H9 (cell line): ENCODE data around the gene TBL1X. TPM values are rescaled to one million over a fixed set of nuclear protein-coding genes. Genes with fewer than 3 reads are reported as not detected.

Experiments used
- DNase-seq: peaks from one replicate; pipeline ENCODE4 v3.0.0-alpha.2; 2017
- H2AFZ ChIP-seq: one replicate; pipeline ENCODE4 v1.6.1; 2013; ENCODE audit warnings: mild to moderate bottlenecking, low read length, control low read depth, moderate library complexity
- H2AK5ac ChIP-seq: 2 replicates; pipeline ENCODE4 v1.6.1; 2013; ENCODE audit warnings: low read length, control low read depth, mixed read lengths; ENCODE audit not compliant: insufficient read length
- H2BK120ac ChIP-seq: one replicate; pipeline ENCODE4 v1.6.1; 2013; ENCODE audit warnings: low read depth, mild to moderate bottlenecking, low read length, control low read depth, inconsistent platforms; ENCODE audit not compliant: poor library complexity, severe bottlenecking
- H2BK12ac ChIP-seq: 2 replicates; pipeline ENCODE4 v1.6.1; 2013; ENCODE audit warnings: low read length, control low read depth, mixed read lengths, low read depth; ENCODE audit not compliant: insufficient read length
- H2BK15ac ChIP-seq: 2 replicates; pipeline ENCODE4 v1.6.1; 2013; ENCODE audit warnings: low read depth, low read length, control low read depth
- H2BK20ac ChIP-seq: one replicate; pipeline ENCODE4 v1.6.1; 2013; ENCODE audit warnings: low read depth, mild to moderate bottlenecking, low read length, control low read depth, inconsistent platforms; ENCODE audit not compliant: poor library complexity, severe bottlenecking
- H2BK5ac ChIP-seq: 2 replicates; pipeline ENCODE4 v1.6.1; 2013; ENCODE audit warnings: low read length, control low read depth, mixed read lengths; ENCODE audit not compliant: insufficient read length
- H3K14ac ChIP-seq: 2 replicates; pipeline ENCODE4 v1.6.1; 2013; ENCODE audit warnings: low read length, control low read depth; ENCODE audit not compliant: insufficient read depth
- H3K18ac ChIP-seq: 2 replicates; pipeline ENCODE4 v1.6.1; 2013; ENCODE audit warnings: low read depth, mild to moderate bottlenecking, mixed read lengths, low read length, control low read depth; ENCODE audit not compliant: insufficient read length
- H3K23ac ChIP-seq: 2 replicates; pipeline ENCODE4 v1.6.1; 2013; ENCODE audit warnings: low read length, control low read depth, mixed read lengths, low read depth; ENCODE audit not compliant: insufficient read length
- H3K23me2 ChIP-seq: 2 replicates; pipeline ENCODE4 v1.6.1; 2013; ENCODE audit warnings: low read depth, mild to moderate bottlenecking, mixed read lengths, low read length, control low read depth; ENCODE audit not compliant: insufficient read length, poor library complexity, severe bottlenecking
- H3K27ac ChIP-seq: 2 replicates; pipeline ENCODE4 v1.5.1; 2013; ENCODE audit warnings: low read length, control low read depth, mixed read lengths, low read depth; ENCODE audit not compliant: insufficient read length
- H3K27me3 ChIP-seq: 2 replicates; pipeline ENCODE4 v1.6.1; 2013; ENCODE audit warnings: low read length, control low read depth, inconsistent platforms; ENCODE audit not compliant: insufficient read depth
- H3K4ac ChIP-seq: 2 replicates; pipeline ENCODE4 v1.6.1; 2013; ENCODE audit warnings: low read depth, mild to moderate bottlenecking, control low read depth, inconsistent platforms, low read length, moderate library complexity
- H3K4me1 ChIP-seq: 2 replicates; pipeline ENCODE4 v1.6.1; 2013; ENCODE audit warnings: low read length, control low read depth, inconsistent platforms; ENCODE audit not compliant: insufficient read depth
- H3K4me2 ChIP-seq: 2 replicates; pipeline ENCODE4 v1.6.1; 2013; ENCODE audit warnings: low read length, control low read depth, mixed read lengths; ENCODE audit not compliant: insufficient read length, insufficient read depth
- H3K56ac ChIP-seq: 2 replicates; pipeline ENCODE4 v1.6.1; 2013; ENCODE audit warnings: low read depth, mild to moderate bottlenecking, mixed read lengths, low read length, control low read depth; ENCODE audit not compliant: insufficient read length
- H3K79me1 ChIP-seq: 2 replicates; pipeline ENCODE4 v1.6.1; 2013; ENCODE audit warnings: low read depth, mild to moderate bottlenecking, moderate library complexity, low read length, control low read depth, inconsistent platforms; ENCODE audit not compliant: insufficient read depth, poor library complexity, severe bottlenecking
- H3K79me2 ChIP-seq: 2 replicates; pipeline ENCODE4 v1.6.1; 2013; ENCODE audit warnings: low read length, control low read depth, inconsistent platforms; ENCODE audit not compliant: insufficient read depth
- H3K9ac ChIP-seq: 2 replicates; pipeline ENCODE4 v1.6.1; 2013; ENCODE audit warnings: low read length, control low read depth, mixed read lengths; ENCODE audit not compliant: insufficient read length; ENCODE audit errors: extremely low read depth
- H3K9me3 ChIP-seq: one replicate; pipeline ENCODE4 v1.6.1; 2013; ENCODE audit warnings: low read depth, low read length, inconsistent platforms; ENCODE audit not compliant: control insufficient read depth
- H3T11ph ChIP-seq: one replicate; pipeline ENCODE4 v1.6.1; 2013; ENCODE audit warnings: mild to moderate bottlenecking, low read length, control low read depth, inconsistent platforms
- H4K20me1 ChIP-seq: one replicate; pipeline ENCODE4 v1.6.1; 2013; ENCODE audit not compliant: control insufficient read depth, insufficient read length, insufficient read depth
- H4K5ac ChIP-seq: 2 replicates; pipeline ENCODE4 v1.6.1; 2013; ENCODE audit warnings: low read depth, mild to moderate bottlenecking, mixed read lengths, low read length, control low read depth; ENCODE audit not compliant: insufficient read length
- H4K8ac ChIP-seq: replicated peaks from 2 replicates; pipeline ENCODE4 v1.6.1; 2013; ENCODE audit warnings: low read length, control low read depth, mixed read lengths, low read depth; ENCODE audit not compliant: insufficient read length
- H4K91ac ChIP-seq: 2 replicates; pipeline ENCODE4 v1.6.1; 2013; ENCODE audit warnings: low read depth, mild to moderate bottlenecking, moderate library complexity, mixed read lengths, low read length, control low read depth; ENCODE audit not compliant: insufficient read length
- H3K27ac Mint-ChIP-seq, 3 experiments: 2 replicates in 2 of 3; 3 replicates in 1 of 3; pipeline ENCODE4 v1.8.0; 2020 to 2021; ENCODE audit warnings: mixed read lengths in 3 of 3, mild to moderate bottlenecking in 1 of 3, moderate library complexity in 1 of 3
- H3K27me3 Mint-ChIP-seq: 2 replicates; pipeline ENCODE4 v1.8.0; 2021; ENCODE audit warnings: low read depth, mild to moderate bottlenecking, moderate library complexity, mixed read lengths
- H3K36me3 Mint-ChIP-seq, 3 experiments: 2 replicates in 2 of 3; 3 replicates in 1 of 3; pipeline ENCODE4 v1.8.0; 2020 to 2021; ENCODE audit warnings: low read depth in 3 of 3, mixed read lengths in 3 of 3; ENCODE audit not compliant: insufficient read depth in 1 of 3
- H3K4me1 Mint-ChIP-seq, 2 experiments: 2 replicates each; pipeline ENCODE4 v1.8.0; 2020; ENCODE audit warnings: mixed read lengths in 2 of 2
- H3K4me3 Mint-ChIP-seq, 2 experiments: 2 replicates in 1 of 2; 3 replicates in 1 of 2; pipeline ENCODE4 v1.8.0; 2020 to 2021; ENCODE audit warnings: mild to moderate bottlenecking in 2 of 2, mixed read lengths in 2 of 2, moderate library complexity in 1 of 2
- H3K9me3 Mint-ChIP-seq, 2 experiments: 2 replicates in 1 of 2; 3 replicates in 1 of 2; pipeline ENCODE4 v1.8.0; 2020; ENCODE audit warnings: mild to moderate bottlenecking in 2 of 2, mixed read lengths in 2 of 2, moderate library complexity in 1 of 2
- WGBS: extraction: QIAGEN DNeasy Blood & Tissue Kit; methylation state at CpG from one replicate; pipeline ENCODE4 v1.1.7; 2013; ENCODE audit warnings: missing lambda C conversion rate, low lambda C conversion rate, mixed read lengths; ENCODE audit not compliant: insufficient read length; ENCODE audit errors: extremely low coverage; 5-methylcytosine and 5-hydroxymethylcytosine counted together
- total RNA-seq: library from RNA; stranded (reverse); gene quantifications from 2 replicates; pipeline ENCODE4 v1.2.1, GENCODE V29; 2021
- TF ChIP-seq, protein P1 (sequence below): fragments of 200-600 bp; sonication (generic); conservative IDR thresholded peaks from 3 replicates; pipeline ENCODE4 v1.8.0; 2021; ENCODE audit warnings: antibody characterized with exemption, mild to moderate bottlenecking

The TBL1X gene
- total RNA-seq, 1 experiment from 2014 or later, result 24.1 TPM

DNA sequence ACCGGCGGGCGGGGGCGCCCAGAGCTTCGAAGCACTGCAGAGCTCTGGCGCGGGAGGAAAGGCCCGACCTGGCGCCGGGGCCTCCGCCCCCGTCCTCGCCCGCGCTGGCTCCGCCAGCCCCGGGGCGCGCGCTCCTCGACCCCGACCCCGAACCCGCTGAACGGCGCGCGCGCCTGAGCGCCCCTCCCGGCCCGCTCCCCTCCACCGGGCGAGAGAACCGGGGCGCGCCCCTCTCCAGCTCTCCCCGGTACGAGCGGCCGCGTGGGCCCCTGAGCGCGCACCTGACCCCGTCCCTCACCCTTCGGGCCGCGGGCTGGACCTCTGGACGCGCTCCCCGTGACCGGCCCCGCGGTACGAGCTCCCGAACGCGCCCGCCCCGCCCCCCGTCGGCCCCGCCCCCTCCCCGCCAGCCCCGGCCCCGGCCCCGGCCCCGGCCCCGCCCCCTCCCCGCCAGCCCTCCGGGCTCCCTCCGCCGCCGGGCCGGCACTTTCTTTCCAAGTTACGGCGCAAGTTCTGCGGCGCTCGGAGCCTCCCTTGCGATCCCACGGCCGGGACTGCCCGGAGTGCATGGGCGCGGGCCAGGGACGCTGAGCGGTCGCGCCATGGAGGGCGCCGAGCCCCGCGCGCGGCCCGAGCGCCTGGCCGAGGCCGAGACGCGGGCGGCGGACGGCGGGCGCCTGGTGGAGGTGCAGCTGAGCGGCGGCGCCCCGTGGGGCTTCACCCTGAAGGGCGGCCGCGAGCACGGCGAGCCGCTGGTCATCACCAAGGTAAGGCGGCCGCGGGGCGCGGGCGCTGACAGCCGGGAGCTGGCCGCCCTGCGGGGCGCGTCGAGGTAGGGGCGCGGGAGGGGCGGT is 321.3 kb downstream of the TBL1X start, which contains the start of gene SHROOM2:
Gene SHROOM2 (plus strand): TSS at position 486 of the 854 bp plus-strand sequence. CDS start 117 bp downstream, at position 603.
- Mint-ChIP-seq H3K27ac (peak within 1 kb of the TSS in 1 of 3 experiments; percentile 86; a peak in 3 of 7 replicates), H3K36me3 (peaks cover 11 to 23% (median 17%) of the 10 kb centered on the region in 3 experiments; a peak in 5 of 7 replicates), H3K4me3 (peak within 1 kb of the TSS; percentile 84 to 97), H3K27me3 (peaks cover 6% of the 10 kb centered on the region), H3K4me1 (peaks cover 37 to 42% of the 10 kb centered on the region in 2 experiments), H3K9me3 (peaks cover 24 to 59% of the 10 kb centered on the region in 2 experiments)
- H3K27ac ChIP-seq, result no peak within 1 kb of the TSS
- peaks cover 27% of the 10 kb centered on the region for H3K23me2 ChIP-seq
- H2BK20ac ChIP-seq, result no peak within 1 kb of the TSS
- peaks cover 18% of the 10 kb centered on the region; the same call in 1 of the 2 replicates for H3K79me2 ChIP-seq
- H4K5ac ChIP-seq, result no peak within 1 kb of the TSS
- H3K14ac ChIP-seq, result no peak within 1 kb of the TSS
- H3K4me2 ChIP-seq, result peak within 1 kb of the TSS; percentile 99
- no peak within 1 kb of the TSS for H4K8ac ChIP-seq
- H2BK120ac ChIP-seq, result no peak within 1 kb of the TSS
- H2BK15ac ChIP-seq, result no peak within 1 kb of the TSS
- WGBS, result no CpG with 5 or more reads among the region's 132 CpGs
- no peak for DNase-seq
- no peaks in the 10 kb centered on the region for H3K9me3 ChIP-seq
- no peaks in the 10 kb centered on the region; the same call in 1 of the 2 replicates for H3K27me3 ChIP-seq
- H3T11ph ChIP-seq, result no peak within 1 kb of the TSS
- H3K23ac ChIP-seq, result no peak within 1 kb of the TSS
- TF ChIP-seq, protein P1, sequence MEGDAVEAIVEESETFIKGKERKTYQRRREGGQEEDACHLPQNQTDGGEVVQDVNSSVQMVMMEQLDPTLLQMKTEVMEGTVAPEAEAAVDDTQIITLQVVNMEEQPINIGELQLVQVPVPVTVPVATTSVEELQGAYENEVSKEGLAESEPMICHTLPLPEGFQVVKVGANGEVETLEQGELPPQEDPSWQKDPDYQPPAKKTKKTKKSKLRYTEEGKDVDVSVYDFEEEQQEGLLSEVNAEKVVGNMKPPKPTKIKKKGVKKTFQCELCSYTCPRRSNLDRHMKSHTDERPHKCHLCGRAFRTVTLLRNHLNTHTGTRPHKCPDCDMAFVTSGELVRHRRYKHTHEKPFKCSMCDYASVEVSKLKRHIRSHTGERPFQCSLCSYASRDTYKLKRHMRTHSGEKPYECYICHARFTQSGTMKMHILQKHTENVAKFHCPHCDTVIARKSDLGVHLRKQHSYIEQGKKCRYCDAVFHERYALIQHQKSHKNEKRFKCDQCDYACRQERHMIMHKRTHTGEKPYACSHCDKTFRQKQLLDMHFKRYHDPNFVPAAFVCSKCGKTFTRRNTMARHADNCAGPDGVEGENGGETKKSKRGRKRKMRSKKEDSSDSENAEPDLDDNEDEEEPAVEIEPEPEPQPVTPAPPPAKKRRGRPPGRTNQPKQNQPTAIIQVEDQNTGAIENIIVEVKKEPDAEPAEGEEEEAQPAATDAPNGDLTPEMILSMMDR, result no peak
- H2AK5ac ChIP-seq, result no peak within 1 kb of the TSS
- no peak within 1 kb of the TSS for H2BK12ac ChIP-seq
- peaks cover 3% of the 10 kb centered on the region for H3K79me1 ChIP-seq
- H2BK5ac ChIP-seq, result no peak within 1 kb of the TSS
- H4K20me1 ChIP-seq, result peaks cover 3% of the 10 kb centered on the region
- H3K4me1 ChIP-seq, result peaks cover 33% of the 10 kb centered on the region
- no peak within 1 kb of the TSS for H3K4ac ChIP-seq
- no peak within 1 kb of the TSS for H3K18ac ChIP-seq
- no peak within 1 kb of the TSS for H2AFZ ChIP-seq
- peak within 1 kb of the TSS; percentile 89 for H3K9ac ChIP-seq
- no peak within 1 kb of the TSS for H4K91ac ChIP-seq
- H3K56ac ChIP-seq, result no peak within 1 kb of the TSS
